ENCODE data around the gene CEACAM1. TPM values are rescaled to one million over a fixed set of nuclear protein-coding genes. Genes with fewer than 3 reads are reported as not detected.
A peak's percentile ranks its signal among the peaks of the same experiment; 100 is the strongest.

CEACAM1 gene
- total RNA-seq, 1 experiment from 2014 or later = 2.0 TPM

DNA sequence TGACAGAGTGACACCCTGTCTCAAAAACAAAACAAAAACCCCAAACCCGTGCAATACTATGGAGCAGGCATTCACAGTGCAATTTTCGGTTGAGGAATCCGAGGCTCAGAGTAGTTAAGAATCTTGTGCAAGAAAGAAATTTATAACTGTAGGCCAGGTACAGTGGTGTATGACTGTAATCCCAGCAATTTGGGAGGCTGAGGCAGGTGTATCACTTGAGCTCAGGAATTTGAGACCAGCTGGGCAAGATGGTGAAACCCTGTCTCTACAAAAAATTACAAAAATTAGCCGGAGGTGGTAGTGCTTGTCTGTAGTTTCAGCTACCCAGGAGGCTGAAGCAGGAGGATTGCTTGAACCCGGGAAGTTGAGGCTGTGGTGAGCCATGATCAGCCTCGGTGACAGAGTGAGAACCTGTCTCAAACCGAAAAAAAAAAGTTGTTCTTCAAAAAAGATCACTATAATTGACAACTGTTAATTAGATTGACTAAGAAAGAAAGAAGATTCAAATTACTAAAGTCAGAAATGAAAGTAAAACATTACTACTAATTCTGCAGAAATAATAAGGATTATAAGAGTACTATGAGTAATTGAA, 12.9 kb downstream of the CEACAM1 start (continued):
- TF ChIP-seq, protein P1, sequence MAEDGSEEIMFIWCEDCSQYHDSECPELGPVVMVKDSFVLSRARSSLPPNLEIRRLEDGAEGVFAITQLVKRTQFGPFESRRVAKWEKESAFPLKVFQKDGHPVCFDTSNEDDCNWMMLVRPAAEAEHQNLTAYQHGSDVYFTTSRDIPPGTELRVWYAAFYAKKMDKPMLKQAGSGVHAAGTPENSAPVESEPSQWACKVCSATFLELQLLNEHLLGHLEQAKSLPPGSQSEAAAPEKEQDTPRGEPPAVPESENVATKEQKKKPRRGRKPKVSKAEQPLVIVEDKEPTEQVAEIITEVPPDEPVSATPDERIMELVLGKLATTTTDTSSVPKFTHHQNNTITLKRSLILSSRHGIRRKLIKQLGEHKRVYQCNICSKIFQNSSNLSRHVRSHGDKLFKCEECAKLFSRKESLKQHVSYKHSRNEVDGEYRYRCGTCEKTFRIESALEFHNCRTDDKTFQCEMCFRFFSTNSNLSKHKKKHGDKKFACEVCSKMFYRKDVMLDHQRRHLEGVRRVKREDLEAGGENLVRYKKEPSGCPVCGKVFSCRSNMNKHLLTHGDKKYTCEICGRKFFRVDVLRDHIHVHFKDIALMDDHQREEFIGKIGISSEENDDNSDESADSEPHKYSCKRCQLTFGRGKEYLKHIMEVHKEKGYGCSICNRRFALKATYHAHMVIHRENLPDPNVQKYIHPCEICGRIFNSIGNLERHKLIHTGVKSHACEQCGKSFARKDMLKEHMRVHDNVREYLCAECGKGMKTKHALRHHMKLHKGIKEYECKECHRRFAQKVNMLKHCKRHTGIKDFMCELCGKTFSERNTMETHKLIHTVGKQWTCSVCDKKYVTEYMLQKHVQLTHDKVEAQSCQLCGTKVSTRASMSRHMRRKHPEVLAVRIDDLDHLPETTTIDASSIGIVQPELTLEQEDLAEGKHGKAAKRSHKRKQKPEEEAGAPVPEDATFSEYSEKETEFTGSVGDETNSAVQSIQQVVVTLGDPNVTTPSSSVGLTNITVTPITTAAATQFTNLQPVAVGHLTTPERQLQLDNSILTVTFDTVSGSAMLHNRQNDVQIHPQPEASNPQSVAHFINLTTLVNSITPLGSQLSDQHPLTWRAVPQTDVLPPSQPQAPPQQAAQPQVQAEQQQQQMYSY (CRISPR knock-in tag; IDR thresholded peaks at IDR 0.05) = no peak

- Mint-ChIP-seq H3K27ac (no peak overlapping the region), H3K4me1 (peaks cover 27% of the 10 kb centered on the region), H3K4me3 (no peak overlapping the region), H3K9me3 (peaks cover 7% of the 10 kb centered on the region; the same call in 1 of the 2 replicates), H3K36me3 (no peaks in the 10 kb centered on the region; the same call in 1 of the 2 replicates), H3K27me3 (ENCODE audit: low read depth) (peaks cover 2% of the 10 kb centered on the region)
- DNase-seq (ENCODE audit: low spot score) = no peak
- ChIA-PET POLR2A (no interaction called here), CTCF (interaction anchor here (1.1 kb wide), 1 partner anchor 74 kb away, joined by 3 read pairs; no protein-coding TSS in a partner anchor)
- no peak for ATAC-seq
- no peak for TF ChIP-seq GRHL2 (CRISPR knock-in tag; IDR thresholded peaks at IDR 0.05; ENCODE audit: insufficient replicate concordance, severe bottlenecking)
These were observed 13.8 kb downstream of the CEACAM1 start for GRCh38 chr19:42514449-42514848.

- POLR2A ChIA-PET = no interaction called here
These were observed 15.5 kb downstream of the CEACAM1 start for GRCh38 chr19:42512743-42513304.

More at GRCh38 chr19:42512743-42513304, 15.5 kb downstream of the CEACAM1 start:
- CTCF ChIA-PET = interaction anchor here (1.0 kb wide), 1 partner anchor 16 kb away, joined by 7 read pairs; no protein-coding TSS in a partner anchor
- Mint-ChIP-seq H3K27me3 (ENCODE audit: low read depth) (peaks cover 2% of the 10 kb centered on the region), H3K4me3 (no peak overlapping the region), H3K4me1 (peaks cover 37% of the 10 kb centered on the region), H3K9me3 (peaks cover 7% of the 10 kb centered on the region; the same call in 1 of the 2 replicates), H3K27ac (no peak overlapping the region), H3K36me3 (no peaks in the 10 kb centered on the region; the same call in 1 of the 2 replicates)
- peak; percentile 30; the same call in 1 of the 2 replicates for ATAC-seq
- TF ChIP-seq, protein P2, sequence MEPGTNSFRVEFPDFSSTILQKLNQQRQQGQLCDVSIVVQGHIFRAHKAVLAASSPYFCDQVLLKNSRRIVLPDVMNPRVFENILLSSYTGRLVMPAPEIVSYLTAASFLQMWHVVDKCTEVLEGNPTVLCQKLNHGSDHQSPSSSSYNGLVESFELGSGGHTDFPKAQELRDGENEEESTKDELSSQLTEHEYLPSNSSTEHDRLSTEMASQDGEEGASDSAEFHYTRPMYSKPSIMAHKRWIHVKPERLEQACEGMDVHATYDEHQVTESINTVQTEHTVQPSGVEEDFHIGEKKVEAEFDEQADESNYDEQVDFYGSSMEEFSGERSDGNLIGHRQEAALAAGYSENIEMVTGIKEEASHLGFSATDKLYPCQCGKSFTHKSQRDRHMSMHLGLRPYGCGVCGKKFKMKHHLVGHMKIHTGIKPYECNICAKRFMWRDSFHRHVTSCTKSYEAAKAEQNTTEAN (CRISPR knock-in tag; IDR thresholded peaks at IDR 0.05) = no peak
- TF ChIP-seq, protein P3, sequence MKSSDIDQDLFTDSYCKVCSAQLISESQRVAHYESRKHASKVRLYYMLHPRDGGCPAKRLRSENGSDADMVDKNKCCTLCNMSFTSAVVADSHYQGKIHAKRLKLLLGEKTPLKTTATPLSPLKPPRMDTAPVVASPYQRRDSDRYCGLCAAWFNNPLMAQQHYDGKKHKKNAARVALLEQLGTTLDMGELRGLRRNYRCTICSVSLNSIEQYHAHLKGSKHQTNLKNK (CRISPR knock-in tag; IDR thresholded peaks at IDR 0.05) = no peak
- TF ChIP-seq SMAD3 (CRISPR knock-in tag; IDR thresholded peaks at IDR 0.05; ENCODE audit: borderline replicate concordance) = no peak
- TF ChIP-seq, protein P4, sequence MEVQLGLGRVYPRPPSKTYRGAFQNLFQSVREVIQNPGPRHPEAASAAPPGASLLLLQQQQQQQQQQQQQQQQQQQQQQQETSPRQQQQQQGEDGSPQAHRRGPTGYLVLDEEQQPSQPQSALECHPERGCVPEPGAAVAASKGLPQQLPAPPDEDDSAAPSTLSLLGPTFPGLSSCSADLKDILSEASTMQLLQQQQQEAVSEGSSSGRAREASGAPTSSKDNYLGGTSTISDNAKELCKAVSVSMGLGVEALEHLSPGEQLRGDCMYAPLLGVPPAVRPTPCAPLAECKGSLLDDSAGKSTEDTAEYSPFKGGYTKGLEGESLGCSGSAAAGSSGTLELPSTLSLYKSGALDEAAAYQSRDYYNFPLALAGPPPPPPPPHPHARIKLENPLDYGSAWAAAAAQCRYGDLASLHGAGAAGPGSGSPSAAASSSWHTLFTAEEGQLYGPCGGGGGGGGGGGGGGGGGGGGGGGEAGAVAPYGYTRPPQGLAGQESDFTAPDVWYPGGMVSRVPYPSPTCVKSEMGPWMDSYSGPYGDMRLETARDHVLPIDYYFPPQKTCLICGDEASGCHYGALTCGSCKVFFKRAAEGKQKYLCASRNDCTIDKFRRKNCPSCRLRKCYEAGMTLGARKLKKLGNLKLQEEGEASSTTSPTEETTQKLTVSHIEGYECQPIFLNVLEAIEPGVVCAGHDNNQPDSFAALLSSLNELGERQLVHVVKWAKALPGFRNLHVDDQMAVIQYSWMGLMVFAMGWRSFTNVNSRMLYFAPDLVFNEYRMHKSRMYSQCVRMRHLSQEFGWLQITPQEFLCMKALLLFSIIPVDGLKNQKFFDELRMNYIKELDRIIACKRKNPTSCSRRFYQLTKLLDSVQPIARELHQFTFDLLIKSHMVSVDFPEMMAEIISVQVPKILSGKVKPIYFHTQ (CRISPR knock-in tag; IDR thresholded peaks at IDR 0.05) = no peak
- TF ChIP-seq ZNF219 (CRISPR knock-in tag; IDR thresholded peaks at IDR 0.05; ENCODE audit: borderline replicate concordance) = no peak
- no peak for TF ChIP-seq ZNF263 (CRISPR knock-in tag; IDR thresholded peaks at IDR 0.05; ENCODE audit: low read depth)
- no peak for TF ChIP-seq TP53 (CRISPR knock-in tag; IDR thresholded peaks at IDR 0.05)
- TF ChIP-seq CTCF (IDR thresholded peaks at IDR 0.05) = no peak
- TF ChIP-seq USF1 (CRISPR knock-in tag; IDR thresholded peaks at IDR 0.05) = no peak
- no peak for TF ChIP-seq MAX (CRISPR knock-in tag; IDR thresholded peaks at IDR 0.05)
- no peak for TF ChIP-seq FOXK1 (CRISPR knock-in tag; IDR thresholded peaks at IDR 0.05)
- TF ChIP-seq ESRRA (CRISPR knock-in tag; IDR thresholded peaks at IDR 0.05; ENCODE audit: borderline replicate concordance) = no peak
- peak; percentile 29 for DNase-seq (ENCODE audit: low spot score)

Measured in WTC11 (cell line).